HT1080 (cell line): ENCODE results near the gene HSBP1L1. TPM values are rescaled to one million over a fixed set of nuclear protein-coding genes. Genes with fewer than 3 reads are reported as not detected.

Experiments
- DNase-seq: peaks from one replicate; pipeline ENCODE4 v3.0.0-alpha.2; 2015; ENCODE audit warnings: low read depth
- total RNA-seq: library from RNA; depleted of rRNA; stranded (reverse); fragments of >200 nt; shearing (Covaris generic); gene quantifications from 2 replicates; pipeline ENCODE4 v1.2.3, GENCODE V29; 2014

Gene HSBP1L1
- total RNA-seq, 1 experiment from 2014 or later, result not detected

DNA sequence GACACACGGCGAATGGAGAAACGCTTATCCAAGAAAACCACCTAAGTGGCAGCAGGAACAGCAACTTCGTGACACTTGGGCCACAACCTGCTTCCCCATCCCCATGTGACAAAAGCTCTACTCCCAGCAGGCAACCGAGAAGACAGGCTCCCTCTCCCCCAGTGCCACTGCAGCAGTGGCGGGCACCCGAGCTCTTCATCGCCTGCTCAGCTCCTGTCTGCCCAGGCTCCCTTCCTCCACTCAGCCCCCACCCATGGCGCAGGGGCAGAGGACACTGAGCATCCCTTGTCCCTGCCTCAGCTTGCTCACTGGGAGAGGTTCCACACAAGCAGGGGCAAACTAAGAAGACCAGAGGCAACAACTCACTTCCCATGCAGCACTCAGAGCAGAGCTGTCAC, 35.9 kb upstream of the HSBP1L1 start:
- no peak for DNase-seq

DNA sequence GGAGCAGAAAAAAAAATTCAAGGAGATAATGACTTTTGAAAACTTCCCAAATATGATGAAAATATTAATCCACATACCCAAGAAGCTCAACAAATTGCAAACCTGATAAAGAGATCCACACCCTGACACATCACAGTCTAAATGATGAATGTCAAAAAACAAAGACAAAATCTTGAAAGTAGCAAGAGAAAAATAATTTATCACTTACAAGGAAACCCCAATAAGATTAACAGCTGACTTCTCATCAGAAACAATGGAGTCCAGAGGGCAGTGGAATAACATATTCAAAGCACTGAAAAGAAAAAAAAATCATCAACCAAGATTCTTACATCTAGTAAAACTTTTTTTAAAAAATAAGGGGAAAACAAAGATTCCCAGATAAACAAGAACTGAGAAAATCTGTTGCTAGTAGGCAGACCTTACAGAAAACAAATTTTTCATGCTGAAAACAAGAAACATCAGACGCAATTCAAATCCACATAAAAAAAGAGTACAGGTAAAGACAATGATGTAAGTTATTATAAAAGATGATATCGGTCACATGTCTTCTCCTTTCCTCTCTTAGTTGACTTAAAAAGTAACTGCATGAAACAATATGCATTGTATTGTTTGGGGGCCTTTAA, 34.3 kb upstream of the HSBP1L1 start:
- DNase-seq, result no peak

DNA sequence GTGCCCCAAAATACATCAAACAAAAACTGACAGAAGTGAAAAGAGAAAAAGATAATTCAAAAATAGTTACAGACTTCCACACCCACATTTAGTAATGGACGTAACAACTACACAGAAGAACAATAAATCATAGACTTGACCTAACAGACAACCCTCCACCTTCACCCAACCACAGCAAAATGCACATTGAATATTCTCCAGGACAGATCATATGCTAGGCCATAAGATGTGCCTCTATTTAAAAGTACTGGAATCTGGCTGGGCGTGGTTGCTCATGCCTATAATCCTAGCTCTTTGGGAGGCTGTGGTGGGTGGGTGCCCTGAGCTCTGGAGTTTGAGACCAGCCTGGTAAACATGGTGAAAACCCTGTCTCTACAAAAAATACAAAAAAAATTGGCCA, 33.0 kb upstream of the HSBP1L1 start:
- no peak for DNase-seq

DNA sequence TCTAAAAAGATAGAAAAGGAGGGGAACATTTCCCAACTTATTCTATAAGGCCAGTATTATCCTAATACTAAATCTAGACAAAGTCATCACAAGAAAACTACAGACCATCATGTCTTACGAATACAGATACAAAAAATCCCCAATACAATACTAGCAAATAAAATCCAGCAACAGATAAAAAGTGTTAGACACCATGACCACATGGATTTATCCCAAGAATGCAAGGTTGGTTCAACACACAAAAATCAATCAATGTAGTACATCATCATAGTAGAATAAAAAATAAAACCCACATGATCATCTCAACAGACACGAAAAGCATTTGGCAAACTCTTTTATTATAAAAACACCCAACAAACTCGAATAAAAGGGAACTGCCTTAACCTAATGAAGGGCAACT, 31.5 kb upstream of the HSBP1L1 start:
- DNase-seq, result no peak

DNA sequence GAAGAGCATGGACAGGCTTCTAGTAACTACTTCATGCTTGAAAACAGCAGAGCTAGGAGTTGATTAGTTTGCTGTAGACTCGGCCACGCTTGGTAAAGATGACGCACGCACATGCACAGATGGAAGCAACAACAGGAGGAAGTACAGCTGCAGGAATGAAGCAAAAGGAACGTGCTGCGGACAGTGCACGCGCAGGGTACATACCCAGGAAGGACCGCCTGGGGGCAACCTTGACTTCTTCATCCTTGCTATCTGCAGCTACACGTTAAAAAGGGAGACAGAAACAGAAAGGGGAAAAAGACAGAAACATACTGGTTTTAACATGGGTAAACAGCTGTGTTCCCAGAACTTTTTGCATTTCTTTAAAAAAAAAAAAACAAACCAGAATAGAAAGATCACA, 30.7 kb upstream of the HSBP1L1 start:
- no peak for DNase-seq

DNA sequence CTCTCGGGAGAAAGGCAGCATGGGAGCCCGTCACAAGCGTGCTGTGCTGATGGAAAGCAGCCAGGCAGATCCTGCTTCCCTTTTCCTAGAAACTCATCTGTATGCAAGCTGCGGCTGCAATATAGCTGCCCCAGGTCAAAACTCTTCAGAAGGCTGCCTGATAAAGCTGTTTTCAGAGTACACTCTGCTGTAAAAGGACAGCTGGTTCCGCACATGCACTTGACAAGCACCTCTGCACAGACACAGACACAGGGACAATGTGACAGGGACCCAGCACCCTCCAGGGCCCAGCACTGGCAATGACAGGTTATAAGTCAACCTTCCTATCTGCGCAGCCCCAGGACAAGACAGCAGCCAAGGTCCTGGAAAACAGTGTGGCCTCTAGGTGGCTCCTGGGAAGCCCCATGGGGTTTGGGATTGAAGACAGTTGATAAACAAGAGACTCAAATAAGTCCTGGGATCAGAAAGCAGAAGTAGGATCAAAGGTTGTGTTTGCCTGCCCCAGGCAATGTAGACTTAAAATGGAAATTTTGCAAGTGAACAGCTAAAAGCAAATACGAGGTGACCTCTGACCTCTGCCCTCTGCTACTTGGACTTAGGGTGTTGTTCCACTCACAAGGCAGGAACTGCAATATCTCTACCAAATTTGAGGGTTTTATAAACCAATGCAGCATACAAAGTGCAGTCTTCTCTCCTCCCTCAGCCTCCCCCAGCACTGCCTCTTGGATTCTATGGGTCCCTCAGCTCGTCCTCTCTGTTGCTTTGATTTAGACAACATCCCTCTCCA, 29.9 kb upstream of the HSBP1L1 start:
- DNase-seq, result no peak

DNA sequence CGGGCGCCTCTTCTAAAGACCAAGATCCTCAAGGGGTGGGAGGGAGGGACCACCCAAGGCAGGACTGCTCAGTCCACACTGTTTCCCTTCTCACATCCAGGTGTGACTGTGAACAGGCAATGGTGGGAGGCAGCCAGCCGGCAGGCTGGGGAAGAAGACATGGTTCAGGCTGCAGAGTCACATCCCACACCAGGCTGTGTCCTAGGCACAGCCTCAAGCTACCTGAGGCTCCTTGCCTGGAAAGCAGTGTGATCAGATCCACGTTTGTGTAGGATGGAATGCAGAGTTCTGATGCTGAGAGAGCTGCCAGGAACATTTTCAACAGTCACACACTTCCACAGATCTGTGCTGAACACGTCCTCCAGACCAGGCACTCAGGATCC, 29.4 kb upstream of the HSBP1L1 start:
- no peak for DNase-seq

DNA sequence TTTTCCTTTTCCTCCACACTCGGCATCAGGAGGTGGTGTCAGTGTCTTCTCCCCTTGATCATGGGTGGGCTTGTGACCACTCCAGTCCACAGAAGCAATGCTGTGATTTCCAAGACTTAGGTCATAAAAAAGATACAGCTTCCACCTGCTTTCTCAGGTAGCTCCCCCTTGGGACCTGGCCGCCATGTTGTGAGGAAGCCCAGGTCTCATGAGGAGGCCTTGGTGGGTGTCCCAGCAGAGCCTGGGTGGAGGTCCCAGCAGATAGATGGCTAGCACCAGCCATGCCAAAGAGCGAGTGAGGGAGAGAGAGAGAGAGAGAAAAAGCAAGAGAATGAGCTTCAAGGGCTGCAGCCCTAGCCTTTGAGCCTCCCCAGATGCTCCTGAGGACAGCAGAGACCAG, 28.9 kb upstream of the HSBP1L1 start:
- no peak for DNase-seq

DNA sequence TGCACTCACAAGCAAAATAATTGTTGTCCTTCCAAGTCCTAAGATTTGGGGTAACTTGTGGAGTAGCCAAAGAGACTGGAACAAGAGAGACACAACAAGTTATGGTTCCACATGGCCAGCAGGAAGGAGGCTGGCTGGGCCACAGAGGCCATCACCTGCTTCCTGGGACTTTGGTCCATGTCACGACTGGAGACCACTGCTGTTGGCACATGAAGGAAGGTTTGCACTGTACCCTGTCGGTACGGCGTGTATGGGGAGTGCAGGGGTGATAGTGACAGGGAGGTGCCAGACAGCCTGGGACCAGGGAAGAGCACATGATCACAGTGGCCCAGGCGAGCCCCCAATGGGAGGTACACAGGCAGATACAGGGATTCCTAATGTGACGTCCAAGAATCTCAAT, 28.5 kb upstream of the HSBP1L1 start:
- no peak for DNase-seq

DNA sequence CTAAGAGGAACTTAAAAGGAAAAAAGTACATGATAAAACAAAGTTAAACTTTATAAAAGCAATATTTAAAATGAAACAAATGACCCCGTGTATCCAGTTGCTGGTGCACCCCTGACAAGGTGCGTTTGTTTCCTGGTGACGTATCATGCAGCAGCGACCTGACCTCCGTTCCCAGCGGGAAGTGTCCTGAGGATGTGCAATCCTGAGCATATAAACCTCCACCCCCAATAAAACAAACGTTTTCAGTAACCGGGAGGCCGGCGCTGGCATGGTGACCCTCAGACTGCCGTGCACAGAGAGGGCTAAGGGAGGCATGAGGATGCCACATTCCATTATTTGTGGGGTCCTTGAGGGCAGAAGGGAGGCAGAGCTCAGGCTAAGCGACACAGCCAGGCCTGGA, 27.8 kb upstream of the HSBP1L1 start:
- no peak for DNase-seq

DNA sequence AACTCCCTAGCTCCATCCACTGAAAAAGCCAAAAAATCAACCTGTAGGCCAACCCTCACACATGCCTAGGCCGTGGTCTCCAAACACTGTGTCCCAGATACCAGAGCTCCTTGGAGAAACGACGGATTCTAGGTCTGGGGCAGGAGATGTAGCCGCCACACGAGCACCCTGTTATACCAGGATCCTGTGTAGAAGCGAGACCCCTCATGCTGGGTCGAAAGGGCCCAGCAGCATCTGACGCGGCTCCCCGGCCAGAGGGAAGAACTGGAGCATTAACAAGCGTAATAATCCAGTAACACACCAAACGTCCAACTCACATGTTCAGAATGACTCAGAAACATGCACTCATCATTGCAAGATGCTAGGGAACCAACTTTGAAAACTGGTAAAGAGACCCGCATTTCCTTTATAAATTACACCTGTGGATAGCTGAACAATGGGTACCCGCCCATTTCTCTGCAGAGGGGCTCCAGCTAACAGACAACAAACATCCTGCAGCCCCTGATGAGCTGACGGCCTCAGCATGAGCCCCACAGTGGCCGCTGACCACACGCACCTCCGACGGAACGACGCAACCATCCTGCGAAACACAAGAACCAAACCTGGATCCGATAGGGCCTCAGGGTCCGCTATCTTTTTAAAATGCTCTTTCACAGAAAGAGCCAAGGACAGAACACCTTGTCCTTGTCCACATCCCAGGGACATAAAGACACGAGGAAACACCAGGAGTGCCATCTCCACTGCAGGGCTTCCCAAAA, 27.2 kb upstream of the HSBP1L1 start:
- no peak for DNase-seq

DNA sequence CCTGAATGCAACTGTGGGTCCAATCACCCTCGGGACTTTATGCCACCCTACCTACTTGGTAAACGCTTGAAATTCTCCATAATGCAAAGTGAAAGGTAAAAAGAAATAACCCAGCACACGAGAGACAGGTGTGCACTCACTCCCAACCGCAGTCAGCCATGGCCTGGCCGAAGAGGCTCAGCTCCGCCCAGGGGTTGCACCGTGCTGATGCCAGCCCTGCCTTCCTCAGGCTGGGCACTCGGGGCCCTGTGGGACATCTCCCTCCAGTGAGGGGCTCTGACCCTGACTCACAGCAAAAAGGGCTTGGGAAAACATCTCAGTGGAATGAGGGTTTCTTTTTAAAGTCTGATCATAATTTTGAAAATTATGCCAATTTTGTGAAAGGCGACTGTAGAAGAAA, 26.2 kb upstream of the HSBP1L1 start:
- no peak for DNase-seq

DNA sequence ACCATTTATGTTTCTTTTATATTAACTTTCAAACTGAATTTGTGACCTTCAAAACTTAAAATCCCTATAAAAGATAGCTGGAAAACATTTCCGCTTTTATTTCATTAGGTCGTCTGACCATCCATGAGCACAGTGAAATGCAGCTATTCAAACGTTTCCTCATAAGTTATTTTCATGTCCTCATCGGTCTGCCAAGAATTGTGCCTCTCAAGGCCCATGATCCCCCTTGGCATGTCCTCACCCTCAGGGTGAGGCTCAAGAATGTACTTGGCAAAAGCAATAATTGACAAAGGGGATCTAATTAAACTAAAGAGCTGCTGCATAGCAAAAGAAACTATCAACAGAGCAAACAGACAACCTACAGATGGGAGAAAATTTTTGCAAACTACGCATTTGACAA, 25.3 kb upstream of the HSBP1L1 start:
- no peak for DNase-seq

DNA sequence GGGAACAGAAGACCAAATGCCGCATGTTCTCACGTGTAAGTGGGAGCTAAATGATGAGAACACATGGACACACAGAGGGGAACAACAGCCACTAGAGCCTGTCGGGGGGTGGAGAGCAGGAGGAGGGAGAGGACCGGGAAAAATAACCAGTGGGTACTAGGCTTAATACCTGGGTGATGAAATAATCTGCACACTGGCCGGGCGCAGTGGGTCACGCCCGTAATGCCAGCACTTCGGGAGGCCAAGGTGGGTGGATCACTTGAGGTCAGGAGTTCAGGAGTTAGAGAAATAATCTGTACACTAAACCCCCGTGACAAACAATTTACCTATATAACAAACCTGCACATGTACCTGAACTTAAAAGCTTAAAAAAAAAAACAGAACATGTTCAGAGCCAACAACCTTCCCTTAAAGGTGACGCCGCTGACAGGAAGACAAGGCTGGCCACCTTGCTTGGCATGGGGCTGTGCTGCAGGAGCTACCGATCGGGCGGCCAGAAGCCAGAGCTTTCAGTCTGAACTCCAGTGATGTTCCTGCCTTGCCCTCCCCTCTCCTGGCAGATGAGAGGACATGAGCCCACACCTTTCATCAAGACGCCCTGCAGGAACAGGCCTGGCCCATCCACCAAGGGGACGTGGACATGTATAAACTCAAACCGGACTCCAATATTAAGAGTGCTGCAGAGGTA, 24.2 kb upstream of the HSBP1L1 start:
- DNase-seq, result no peak

DNA sequence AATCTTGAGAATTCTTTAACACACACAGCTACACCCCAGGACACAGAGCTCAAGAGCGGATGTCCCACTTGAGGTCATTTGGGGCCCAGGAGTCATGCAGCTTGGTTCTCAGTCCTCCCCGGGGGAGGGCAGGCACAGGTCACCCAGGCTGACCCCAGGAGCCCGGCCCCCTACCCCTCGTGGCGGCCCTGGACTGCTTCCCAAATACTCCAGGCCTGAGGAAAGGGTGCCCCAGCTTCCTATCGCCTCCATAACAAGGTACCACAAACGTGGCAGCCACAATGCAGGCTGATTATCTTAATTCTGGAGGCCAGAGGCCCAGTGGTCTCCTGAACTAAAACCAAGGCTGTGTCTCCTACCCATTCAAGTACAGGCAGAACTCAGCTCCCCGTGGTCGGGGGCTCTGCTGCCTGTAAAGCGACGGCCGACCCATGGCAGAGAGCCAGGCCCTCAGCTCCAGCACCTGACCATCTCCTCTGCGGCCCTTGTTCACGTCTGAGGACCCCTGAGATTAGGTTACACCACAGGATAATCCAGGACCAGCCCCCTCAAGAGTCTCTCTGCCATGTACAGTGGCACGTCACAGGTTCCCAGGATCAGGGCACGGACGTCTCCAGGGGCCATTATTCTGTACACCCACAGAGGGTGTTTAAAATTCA, 23.5 kb upstream of the HSBP1L1 start:
- DNase-seq, result no peak

DNA sequence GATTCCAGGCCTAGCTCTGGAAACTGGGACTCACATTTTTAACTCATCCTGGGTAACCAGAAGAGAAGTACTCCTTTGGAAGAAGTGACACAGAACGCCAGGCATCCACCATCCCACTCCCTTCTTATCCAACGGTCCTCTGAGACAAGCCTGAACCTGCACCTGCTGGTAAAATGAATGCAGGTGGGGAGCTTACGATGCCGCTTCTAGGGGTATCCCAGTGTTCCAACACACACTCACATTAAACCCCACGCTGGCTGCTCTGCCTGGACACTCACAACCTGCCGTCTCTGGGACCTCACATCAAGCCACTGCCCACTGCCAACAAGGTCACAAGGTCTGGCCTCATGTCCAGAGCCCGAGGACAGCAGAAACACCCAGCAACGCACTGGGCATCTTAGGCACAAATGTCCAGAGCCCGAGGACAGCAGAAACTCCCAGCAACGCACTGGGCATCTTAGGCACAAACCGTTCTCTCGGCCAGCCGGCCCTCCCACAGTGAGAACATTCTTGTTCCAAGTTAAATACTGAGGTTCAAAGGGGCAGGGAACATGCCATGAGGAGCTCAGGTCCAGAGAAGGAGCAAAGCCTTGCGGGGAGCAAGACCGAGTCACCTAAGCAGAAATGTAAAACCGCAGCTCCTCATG, 22.8 kb upstream of the HSBP1L1 start:
- no peak for DNase-seq

DNA sequence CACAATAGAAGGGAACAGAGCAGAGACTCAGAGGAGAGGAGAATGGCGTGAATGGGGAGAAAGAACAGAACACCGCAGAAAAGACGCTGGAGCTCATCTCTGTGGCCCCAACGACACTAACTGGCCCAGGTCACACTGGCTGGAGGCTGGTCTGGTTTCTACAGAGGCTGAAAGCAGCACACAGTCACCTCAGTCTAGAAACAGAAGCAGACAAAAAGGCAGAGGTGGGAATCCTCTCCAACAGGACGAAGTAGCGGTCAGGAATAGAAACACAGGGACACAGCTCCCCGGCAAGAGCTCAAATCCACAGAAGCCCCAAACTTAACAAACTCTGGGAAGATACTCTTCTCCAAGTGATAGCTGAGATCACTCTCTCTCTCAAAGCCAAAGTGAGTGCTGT, 22.2 kb upstream of the HSBP1L1 start:
- DNase-seq, result no peak

DNA sequence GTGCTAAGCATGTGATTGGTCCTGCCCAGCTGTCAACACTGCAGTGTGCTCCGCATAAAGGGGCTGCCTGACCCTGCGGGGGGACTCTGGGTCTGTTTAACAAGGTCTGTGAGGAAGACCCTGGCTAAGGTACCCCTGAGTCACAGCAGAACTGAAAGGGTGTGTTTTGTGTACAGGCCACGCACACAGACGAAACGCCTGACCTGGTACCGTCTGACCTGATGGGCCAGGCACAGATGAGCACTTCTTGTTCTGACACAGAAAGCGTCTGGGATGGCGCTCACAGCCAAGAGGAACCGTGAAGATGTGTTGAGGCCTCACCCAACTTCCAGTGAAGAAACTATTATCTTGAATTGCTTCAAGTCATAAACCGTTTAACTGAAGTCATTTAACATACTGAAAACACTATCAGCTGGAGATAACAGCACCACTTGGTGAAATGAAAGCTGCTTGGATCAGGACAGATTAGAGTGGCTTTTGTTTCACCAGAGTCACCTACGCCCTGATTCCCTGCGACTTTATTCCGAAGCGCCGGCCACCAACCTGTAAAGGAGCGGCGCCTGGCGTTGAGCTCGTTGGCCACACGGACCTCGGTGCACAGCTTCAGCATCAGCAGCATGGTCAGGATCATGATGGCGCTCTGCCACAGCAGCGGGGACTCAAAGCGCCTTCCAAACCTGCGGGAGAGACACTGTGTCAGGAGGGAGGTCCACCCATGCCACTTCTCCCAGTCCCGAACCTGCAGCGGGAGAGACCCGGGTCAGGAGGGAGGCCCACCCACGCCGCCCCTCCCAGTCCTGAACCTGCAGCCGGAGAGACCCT, 21.4 kb upstream of the HSBP1L1 start:
- no peak for DNase-seq

DNA sequence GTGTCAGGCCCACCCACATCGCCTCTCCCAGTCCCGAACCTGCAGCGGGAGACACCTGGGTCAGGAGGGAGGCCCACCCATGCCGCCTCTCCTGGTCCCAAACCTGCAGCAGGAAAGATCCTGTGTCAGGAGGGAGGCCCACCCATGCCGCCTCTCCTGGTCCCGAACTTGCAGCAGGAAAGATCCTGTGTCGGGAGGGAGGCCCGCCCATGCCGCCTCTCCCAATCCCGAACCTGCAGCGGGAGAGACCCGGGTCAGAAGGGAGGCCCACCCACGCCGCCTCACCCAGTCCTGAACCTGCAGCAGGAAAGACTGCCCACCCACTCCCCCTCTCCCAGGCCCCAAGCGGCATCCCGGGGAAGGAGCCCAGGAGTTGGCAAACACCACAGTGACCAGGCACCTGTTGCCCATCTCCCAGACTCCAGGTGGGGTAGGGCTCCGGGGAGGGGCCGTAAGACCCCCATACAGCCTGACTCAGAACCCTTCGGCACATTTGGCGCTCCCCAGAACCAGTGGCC, 20.8 kb upstream of the HSBP1L1 start:
- no peak for DNase-seq
